Measurements from ENCODE around the gene TP53INP2.

DNA sequence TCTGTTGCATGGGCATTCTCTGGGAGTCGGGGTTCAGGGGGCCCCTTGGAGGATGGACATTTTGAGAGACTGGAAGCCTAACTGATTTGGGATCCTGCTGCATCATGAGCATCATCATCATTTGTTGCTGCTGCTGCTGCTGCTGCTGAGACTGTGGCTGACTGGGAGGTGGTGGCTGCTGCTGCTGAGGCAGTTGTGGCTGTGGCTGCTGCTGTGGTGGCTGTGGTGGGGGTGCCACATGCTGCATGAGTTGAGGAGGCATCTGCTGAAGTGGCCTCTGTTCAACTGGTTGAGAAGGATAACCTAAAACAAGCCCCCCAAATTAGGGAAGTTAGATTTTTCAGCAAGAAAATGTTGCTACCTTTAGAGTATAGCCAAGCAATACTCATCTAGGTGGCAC, 38.9 kb downstream of the TP53INP2 start:
- no peak for TF ChIP-seq RFX5 (IDR thresholded peaks at IDR 0.05; ENCODE audit: low read length)
- TF ChIP-seq, protein P1, sequence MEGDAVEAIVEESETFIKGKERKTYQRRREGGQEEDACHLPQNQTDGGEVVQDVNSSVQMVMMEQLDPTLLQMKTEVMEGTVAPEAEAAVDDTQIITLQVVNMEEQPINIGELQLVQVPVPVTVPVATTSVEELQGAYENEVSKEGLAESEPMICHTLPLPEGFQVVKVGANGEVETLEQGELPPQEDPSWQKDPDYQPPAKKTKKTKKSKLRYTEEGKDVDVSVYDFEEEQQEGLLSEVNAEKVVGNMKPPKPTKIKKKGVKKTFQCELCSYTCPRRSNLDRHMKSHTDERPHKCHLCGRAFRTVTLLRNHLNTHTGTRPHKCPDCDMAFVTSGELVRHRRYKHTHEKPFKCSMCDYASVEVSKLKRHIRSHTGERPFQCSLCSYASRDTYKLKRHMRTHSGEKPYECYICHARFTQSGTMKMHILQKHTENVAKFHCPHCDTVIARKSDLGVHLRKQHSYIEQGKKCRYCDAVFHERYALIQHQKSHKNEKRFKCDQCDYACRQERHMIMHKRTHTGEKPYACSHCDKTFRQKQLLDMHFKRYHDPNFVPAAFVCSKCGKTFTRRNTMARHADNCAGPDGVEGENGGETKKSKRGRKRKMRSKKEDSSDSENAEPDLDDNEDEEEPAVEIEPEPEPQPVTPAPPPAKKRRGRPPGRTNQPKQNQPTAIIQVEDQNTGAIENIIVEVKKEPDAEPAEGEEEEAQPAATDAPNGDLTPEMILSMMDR (IDR thresholded peaks at IDR 0.05), result no peak
- no peak for TF ChIP-seq NFIC (IDR thresholded peaks at IDR 0.05; ENCODE audit: borderline replicate concordance)
- no peak for TF ChIP-seq POLR2AphosphoS5 (IDR thresholded peaks at IDR 0.05; ENCODE audit: low read depth, low read length)
- no peak for TF ChIP-seq RXRA (IDR thresholded peaks at IDR 0.05; ENCODE audit: borderline replicate concordance, low read depth)
- TF ChIP-seq, protein P2, sequence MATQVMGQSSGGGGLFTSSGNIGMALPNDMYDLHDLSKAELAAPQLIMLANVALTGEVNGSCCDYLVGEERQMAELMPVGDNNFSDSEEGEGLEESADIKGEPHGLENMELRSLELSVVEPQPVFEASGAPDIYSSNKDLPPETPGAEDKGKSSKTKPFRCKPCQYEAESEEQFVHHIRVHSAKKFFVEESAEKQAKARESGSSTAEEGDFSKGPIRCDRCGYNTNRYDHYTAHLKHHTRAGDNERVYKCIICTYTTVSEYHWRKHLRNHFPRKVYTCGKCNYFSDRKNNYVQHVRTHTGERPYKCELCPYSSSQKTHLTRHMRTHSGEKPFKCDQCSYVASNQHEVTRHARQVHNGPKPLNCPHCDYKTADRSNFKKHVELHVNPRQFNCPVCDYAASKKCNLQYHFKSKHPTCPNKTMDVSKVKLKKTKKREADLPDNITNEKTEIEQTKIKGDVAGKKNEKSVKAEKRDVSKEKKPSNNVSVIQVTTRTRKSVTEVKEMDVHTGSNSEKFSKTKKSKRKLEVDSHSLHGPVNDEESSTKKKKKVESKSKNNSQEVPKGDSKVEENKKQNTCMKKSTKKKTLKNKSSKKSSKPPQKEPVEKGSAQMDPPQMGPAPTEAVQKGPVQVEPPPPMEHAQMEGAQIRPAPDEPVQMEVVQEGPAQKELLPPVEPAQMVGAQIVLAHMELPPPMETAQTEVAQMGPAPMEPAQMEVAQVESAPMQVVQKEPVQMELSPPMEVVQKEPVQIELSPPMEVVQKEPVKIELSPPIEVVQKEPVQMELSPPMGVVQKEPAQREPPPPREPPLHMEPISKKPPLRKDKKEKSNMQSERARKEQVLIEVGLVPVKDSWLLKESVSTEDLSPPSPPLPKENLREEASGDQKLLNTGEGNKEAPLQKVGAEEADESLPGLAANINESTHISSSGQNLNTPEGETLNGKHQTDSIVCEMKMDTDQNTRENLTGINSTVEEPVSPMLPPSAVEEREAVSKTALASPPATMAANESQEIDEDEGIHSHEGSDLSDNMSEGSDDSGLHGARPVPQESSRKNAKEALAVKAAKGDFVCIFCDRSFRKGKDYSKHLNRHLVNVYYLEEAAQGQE (IDR thresholded peaks at IDR 0.05; ENCODE audit: low read depth, low read length), result no peak
- no peak for TF ChIP-seq FOXM1 (IDR thresholded peaks at IDR 0.05; ENCODE audit: low read depth)
